Measurements from ENCODE around the gene GBX1. TPM values are rescaled to one million over a fixed set of nuclear protein-coding genes. Genes with fewer than 3 reads are reported as not detected.

Gene GBX1
- total RNA-seq, 3 donors from 2014 or later (not counting 1 experiment from before 2014, with no cell fraction given): not detected

DNA sequence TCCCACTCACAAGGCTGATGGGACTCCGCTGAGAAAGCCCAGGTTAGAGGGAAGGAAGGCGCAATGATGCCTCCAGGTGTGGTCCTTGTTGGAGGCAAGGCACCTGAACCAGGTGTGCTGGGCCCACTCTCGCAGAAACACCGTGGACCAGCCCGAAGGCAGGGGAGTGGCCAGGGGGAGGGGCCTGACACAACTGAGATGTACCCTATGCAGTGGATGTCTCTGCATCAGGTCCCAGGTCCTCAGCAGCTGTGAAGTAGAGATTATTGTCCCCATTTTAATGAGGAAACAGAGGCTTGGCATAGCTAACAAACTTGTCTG is 32.0 kb downstream of the GBX1 start:
- TF ChIP-seq, protein P1, sequence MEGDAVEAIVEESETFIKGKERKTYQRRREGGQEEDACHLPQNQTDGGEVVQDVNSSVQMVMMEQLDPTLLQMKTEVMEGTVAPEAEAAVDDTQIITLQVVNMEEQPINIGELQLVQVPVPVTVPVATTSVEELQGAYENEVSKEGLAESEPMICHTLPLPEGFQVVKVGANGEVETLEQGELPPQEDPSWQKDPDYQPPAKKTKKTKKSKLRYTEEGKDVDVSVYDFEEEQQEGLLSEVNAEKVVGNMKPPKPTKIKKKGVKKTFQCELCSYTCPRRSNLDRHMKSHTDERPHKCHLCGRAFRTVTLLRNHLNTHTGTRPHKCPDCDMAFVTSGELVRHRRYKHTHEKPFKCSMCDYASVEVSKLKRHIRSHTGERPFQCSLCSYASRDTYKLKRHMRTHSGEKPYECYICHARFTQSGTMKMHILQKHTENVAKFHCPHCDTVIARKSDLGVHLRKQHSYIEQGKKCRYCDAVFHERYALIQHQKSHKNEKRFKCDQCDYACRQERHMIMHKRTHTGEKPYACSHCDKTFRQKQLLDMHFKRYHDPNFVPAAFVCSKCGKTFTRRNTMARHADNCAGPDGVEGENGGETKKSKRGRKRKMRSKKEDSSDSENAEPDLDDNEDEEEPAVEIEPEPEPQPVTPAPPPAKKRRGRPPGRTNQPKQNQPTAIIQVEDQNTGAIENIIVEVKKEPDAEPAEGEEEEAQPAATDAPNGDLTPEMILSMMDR (IDR thresholded peaks at IDR 0.05): no peak
- H3K4me3 Mint-ChIP-seq: no peak overlapping the region
- WGBS (ENCODE audit: insufficient coverage): 95% methylated on average over 5 of the region's 5 CpGs
- DNase-seq: no peak
- Histone ChIP-seq H3K36me3 (ENCODE audit: control insufficient read depth, insufficient read depth, low read length) (peaks cover 6% of the 10 kb centered on the region), H3K27ac (ENCODE audit: low read length) (no peak overlapping the region), H3K27me3 (ENCODE audit: control insufficient read depth, insufficient read depth, low read length) (no peaks in the 10 kb centered on the region), H3K9me3 (ENCODE audit: control insufficient read depth, insufficient read depth, low read length) (no peaks in the 10 kb centered on the region), H3K4me3 (ENCODE audit: low read length) (no peak overlapping the region), H3K4me1 (ENCODE audit: control insufficient read depth, insufficient read depth, low read length) (no peaks in the 10 kb centered on the region)
- H3K27ac Mint-ChIP-seq: no peak overlapping the region
- H3K27me3 Mint-ChIP-seq (ENCODE audit: low read depth in 2 of 2): no peaks in the 10 kb centered on the region
- H3K36me3 Mint-ChIP-seq: no peaks in the 10 kb centered on the region
- no peaks in the 10 kb centered on the region for H3K4me1 Mint-ChIP-seq
- H3K9me3 Mint-ChIP-seq: no peaks in the 10 kb centered on the region
- ATAC-seq: no peak
- intact Hi-C loops (cut with micrococcal nuclease): no loop called here

DNA sequence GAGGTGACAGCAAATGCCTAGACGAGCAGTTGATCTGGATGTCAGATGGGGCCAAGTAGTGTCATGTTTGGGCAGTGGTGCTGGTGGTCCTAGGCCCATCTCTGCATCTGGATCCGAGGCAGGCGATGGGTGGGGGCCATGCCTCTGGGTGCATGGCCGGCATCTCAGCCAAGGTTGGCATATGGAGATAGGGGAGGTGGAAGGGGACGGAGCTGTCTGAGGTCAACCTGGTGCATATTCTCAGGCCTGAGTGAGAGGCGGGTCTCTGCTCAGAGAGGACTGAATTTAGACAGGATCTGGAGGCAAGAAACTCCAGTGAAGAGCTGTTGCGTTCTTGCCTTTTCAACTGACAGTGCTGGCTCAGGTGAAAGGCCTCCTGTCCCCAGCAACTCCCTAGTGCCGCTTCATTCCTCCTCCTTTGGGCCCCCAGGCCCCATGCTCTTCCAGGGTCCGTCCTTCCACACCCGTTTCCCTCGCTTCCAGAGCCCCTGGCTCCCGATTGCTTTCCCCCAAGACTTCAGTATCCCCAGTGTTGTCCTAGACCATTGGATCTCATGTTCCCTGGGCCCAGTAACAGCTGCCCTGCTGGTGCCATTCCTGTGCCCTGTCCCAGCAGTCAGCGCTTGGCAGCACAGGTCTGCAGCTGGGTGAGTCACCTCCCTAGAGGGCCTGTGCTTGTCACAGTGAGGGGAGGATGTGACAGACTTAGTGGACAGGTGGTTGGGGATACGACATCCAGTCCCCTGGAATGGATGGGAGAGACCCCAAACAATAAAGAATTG is 32.6 kb downstream of the GBX1 start:
- Mint-ChIP-seq H3K4me1 (no peaks in the 10 kb centered on the region), H3K4me3 (no peak overlapping the region), H3K27me3 (ENCODE audit: low read depth in 2 of 2) (no peaks in the 10 kb centered on the region), H3K36me3 (no peaks in the 10 kb centered on the region), H3K9me3 (no peaks in the 10 kb centered on the region), H3K27ac (no peak overlapping the region)
- DNase-seq (no peak), ATAC-seq (no peak)
- peaks cover 9% of the 10 kb centered on the region for H3K36me3 ChIP-seq (ENCODE audit: control insufficient read depth, insufficient read depth, low read length)
- intact Hi-C loops (cut with micrococcal nuclease): no loop called here
- TF ChIP-seq, protein P1 (IDR thresholded peaks at IDR 0.05): no peak
- no peaks in the 10 kb centered on the region for H3K9me3 ChIP-seq (ENCODE audit: control insufficient read depth, insufficient read depth, low read length)
- H3K4me3 ChIP-seq (ENCODE audit: low read length): no peak overlapping the region
- 96% methylated on average over 13 of the region's 14 CpGs for WGBS (ENCODE audit: insufficient coverage)
- no peaks in the 10 kb centered on the region for H3K27me3 ChIP-seq (ENCODE audit: control insufficient read depth, insufficient read depth, low read length)
- H3K4me1 ChIP-seq (ENCODE audit: control insufficient read depth, insufficient read depth, low read length): no peaks in the 10 kb centered on the region
- no peak overlapping the region for H3K27ac ChIP-seq (ENCODE audit: low read length)

DNA sequence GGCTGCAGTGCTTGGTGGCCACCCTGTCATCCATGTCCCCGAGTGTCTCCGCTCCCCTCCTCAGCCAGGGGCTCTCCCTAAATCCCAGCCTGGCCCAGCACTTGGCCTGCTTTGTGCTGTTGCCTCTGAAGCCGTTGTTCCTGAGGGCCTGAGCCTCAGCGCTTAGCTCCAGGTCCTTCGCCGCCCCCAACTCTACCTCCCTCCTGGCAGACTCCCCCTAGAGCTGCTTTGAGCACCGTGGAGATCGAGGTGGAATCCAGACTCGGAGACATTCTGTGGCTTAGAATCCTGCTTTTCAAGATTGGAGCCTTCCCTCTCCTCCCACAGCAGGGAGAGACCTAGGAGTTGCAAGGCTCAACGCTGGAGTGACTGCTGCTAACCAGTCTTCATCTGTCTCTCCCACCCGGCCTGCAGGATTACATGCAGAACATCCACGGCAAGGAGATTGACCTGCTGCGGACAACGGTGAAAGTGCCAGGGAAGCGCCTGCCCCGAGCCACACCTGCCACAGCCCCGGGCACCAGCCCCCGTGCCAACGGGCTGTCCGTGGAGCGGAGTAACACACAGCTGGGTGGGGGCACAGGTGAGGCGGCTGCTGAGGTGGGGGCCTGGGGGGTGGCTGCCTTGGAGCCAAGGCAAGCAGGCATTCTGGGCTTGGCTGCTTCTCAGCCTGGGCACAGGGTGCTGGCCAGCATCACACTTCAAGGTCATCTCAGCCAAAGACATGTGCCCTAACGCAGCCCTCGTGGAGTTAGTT is 33.3 kb downstream of the GBX1 start:
- intact Hi-C loops (cut with micrococcal nuclease): no loop called here

More for the DNA sequence above, 33.3 kb downstream of the GBX1 start:
- no peaks in the 10 kb centered on the region for H3K4me1 ChIP-seq (ENCODE audit: control insufficient read depth, insufficient read depth, low read length)
- H3K27ac ChIP-seq (ENCODE audit: low read length): no peak overlapping the region
- H3K9me3 ChIP-seq (ENCODE audit: control insufficient read depth, insufficient read depth, low read length): no peaks in the 10 kb centered on the region
- 94% methylated on average over 24 of the region's 24 CpGs for WGBS (ENCODE audit: insufficient coverage)
- H3K4me1 Mint-ChIP-seq: no peaks in the 10 kb centered on the region
- H3K4me3 Mint-ChIP-seq: no peak overlapping the region
- TF ChIP-seq, protein P1 (IDR thresholded peaks at IDR 0.05): no peak
- ATAC-seq (no peak), DNase-seq (no peak)
- no peaks in the 10 kb centered on the region for H3K36me3 Mint-ChIP-seq
- no peaks in the 10 kb centered on the region for H3K27me3 Mint-ChIP-seq (ENCODE audit: low read depth in 2 of 2)
- no peak overlapping the region for H3K4me3 ChIP-seq (ENCODE audit: low read length)
- H3K27ac Mint-ChIP-seq: no peak overlapping the region
- no peaks in the 10 kb centered on the region for H3K9me3 Mint-ChIP-seq
- no peaks in the 10 kb centered on the region for H3K27me3 ChIP-seq (ENCODE audit: control insufficient read depth, insufficient read depth, low read length)
- H3K36me3 ChIP-seq (ENCODE audit: control insufficient read depth, insufficient read depth, low read length): peaks cover 9% of the 10 kb centered on the region
